Activated CD4-positive, alpha-beta T cell treated with anti-CD3 and anti-CD28 coated beads for 24 hours (primary cell): ENCODE results near the gene INCENP.
A peak's percentile ranks its signal among the peaks of the same experiment; 100 is the strongest.
"Not testable (repeated sequence)": the region's sequence is repeated elsewhere in the genome, so short reads cannot be mapped to it uniquely, and the experiment has no call there.

Experiments used
- DNase-seq, 2 donors: peaks; one replicate each; pipeline ENCODE4 v3.0.0-alpha.2; 2020; ENCODE audit warnings: low read depth in 2 of 2

The INCENP gene

GRCh38 chr11:62171261-62171723 lies 47.5 kb downstream of the INCENP start:
- DNase-seq, result peak; percentile 65 to 73

- no peak for DNase-seq
Observed at GRCh38 chr11:62172294-62172693, 48.5 kb downstream of the INCENP start.

GRCh38 chr11:62176766-62177165 lies 53.0 kb downstream of the INCENP start:
- DNase-seq, result no peak

- no peak for DNase-seq
Observed at GRCh38 chr11:62179995-62180394, 56.2 kb downstream of the INCENP start.

GRCh38 chr11:62181097-62181496 lies 57.3 kb downstream of the INCENP start:
- no peak for DNase-seq

- DNase-seq, result no peak
Observed at GRCh38 chr11:62182147-62182891, 58.5 kb downstream of the INCENP start.

GRCh38 chr11:62186195-62186594 lies 62.4 kb downstream of the INCENP start:
- no peak for DNase-seq

- DNase-seq, result no peak
Observed at GRCh38 chr11:62190011-62190410, 66.2 kb downstream of the INCENP start, which contains the start of gene SCGB1D1. SCGB1D1 (plus strand) TSS chr11:62190216; CDS start chr11:62190285, 69 bp downstream.

- DNase-seq, result no peak
Observed at GRCh38 chr11:62193952-62194351, 70.1 kb downstream of the INCENP start.

GRCh38 chr11:62195010-62195409 lies 71.2 kb downstream of the INCENP start:
- DNase-seq, result not testable (repeated sequence)

- DNase-seq, result no peak
Observed at GRCh38 chr11:62195945-62196344, 72.1 kb downstream of the INCENP start.

- DNase-seq, result not testable (repeated sequence)
Observed at GRCh38 chr11:62197400-62197799, 73.6 kb downstream of the INCENP start.

GRCh38 chr11:62201376-62201775 lies 77.6 kb downstream of the INCENP start:
- DNase-seq, result no peak
